GM08714 (cell line): ENCODE measurements around the gene PTPRN2.
"Not testable (repeated sequence)": the region's sequence is repeated elsewhere in the genome, so short reads cannot be mapped to it uniquely, and the experiment has no call there.

Experiments used
- H3K4me3 ChIP-seq: fragments of 200-500 bp; sonication (Bioruptor generic); 2 replicates; pipeline ENCODE4 v1.5.1; 2014; ENCODE audit warnings: mild to moderate bottlenecking, low read length, inconsistent platforms
- ZNF274 ChIP-seq: IDR thresholded peaks from 2 replicates; pipeline ENCODE4 v1.6.1; 2012; ENCODE audit warnings: mild to moderate bottlenecking, low read depth, low read length

PTPRN2 gene

DNA sequence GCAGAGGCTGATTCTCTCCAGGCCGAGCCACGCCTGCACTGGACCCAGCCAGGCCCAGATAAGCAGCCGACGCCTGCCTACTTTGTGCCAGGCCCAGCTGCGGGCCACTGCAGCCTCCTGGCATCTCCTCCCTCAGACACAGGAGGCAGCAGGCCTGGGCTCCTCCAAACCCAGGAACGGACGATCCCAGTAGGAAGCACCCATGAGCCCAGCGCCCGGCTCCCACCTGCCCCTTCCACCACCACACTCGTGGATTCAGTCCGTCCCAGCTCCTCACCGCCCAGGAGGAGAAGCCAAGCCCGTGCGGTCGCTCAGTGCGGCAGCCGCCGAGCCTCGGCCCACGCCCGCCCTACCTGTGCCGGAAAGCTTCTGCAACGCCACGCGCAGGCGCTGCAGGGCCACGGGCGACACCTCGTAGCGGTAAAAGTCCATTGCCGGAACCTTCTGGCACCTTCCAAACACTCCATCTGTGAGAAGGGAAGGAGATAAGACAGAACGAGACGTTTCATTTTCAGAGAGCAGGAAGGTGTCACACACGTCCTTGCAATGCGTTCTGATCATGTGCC lies 271.1 kb downstream of the PTPRN2 start:
- no peak overlapping the region for H3K4me3 ChIP-seq
- no peak for TF ChIP-seq ZNF274

GRCh38 chr7:158315881-158316280 lies 271.7 kb downstream of the PTPRN2 start:
- H3K4me3 ChIP-seq = no peak overlapping the region
- no peak for TF ChIP-seq ZNF274

DNA sequence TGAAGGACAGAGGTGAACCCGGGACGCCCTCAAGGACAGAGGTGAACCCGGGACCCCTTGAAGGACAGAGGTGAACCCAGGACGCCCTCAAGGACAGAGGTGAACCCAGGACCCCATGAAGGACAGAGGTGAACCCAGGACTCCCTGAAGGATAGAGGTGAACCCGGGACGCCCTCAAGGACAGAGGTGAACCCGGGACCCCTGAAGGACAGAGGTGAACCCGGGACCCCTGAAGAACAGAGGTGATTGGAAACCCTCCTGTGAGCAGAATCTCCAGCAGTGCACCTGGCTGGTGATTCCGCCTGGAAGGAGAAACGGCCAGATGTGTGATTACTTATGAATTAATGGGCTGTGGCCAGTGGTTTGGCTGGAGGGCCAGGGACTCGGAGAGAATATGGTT lies 272.3 kb downstream of the PTPRN2 start:
- H3K4me3 ChIP-seq = no peak overlapping the region
- TF ChIP-seq ZNF274 = no peak

DNA sequence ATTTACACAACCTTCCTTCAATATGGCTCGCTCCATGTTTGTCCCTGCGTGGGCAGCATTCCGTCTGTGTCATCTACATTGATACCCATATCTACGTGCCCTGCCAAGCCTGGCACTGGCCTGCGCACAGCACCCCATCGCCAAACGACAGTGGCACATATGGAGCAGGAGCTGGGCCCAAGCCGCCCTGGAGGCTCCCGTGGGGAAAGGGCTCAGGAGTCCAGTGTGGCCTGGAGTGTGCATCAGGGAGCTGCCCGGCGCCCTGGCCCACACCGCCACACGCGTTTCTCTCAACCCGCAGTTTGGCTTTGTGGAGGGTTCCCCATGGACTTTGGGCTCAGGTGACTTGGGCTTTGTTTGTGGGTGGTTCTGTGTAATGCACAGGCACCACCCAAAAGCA lies 273.2 kb downstream of the PTPRN2 start:
- TF ChIP-seq ZNF274 = no peak
- H3K4me3 ChIP-seq = no peak overlapping the region

DNA sequence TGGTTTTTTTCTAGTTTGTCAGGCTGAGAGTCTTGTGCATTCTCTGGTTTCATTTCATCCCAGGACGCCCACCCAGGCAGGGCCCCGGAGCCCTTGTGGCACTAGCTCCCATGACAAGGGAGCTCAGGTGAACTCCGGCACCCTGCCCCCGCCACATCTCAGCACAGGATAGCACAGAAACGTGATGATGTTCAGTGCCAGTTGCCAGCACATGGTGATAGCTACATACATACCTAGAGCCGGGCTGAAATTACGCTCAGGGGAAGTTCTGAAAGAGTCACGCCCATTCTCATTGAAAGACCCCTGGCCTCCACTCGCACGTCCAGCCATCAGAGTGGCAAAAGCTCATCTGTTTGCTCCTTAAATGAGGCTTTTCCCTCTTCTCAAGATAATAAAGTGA lies 273.7 kb downstream of the PTPRN2 start:
- no peak overlapping the region for H3K4me3 ChIP-seq
- TF ChIP-seq ZNF274 = no peak

GRCh38 chr7:158312789-158313188 lies 274.8 kb downstream of the PTPRN2 start:
- TF ChIP-seq ZNF274 = no peak
- no peak overlapping the region for H3K4me3 ChIP-seq

DNA sequence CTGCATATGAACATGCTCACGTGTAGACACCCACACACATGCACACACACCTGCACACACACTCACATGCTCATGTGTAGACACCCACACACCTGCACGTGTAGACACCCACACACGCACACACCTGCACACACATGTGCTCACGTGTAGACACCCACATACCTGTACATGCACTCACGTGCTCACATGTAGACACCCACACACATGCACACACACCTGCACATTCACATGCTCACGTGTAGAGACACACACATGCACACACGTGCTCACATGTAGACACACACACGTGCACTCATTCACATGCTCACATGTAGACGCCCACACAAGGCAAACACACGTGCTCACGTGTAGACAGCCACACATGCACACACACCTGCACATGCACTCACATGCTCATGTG lies 275.8 kb downstream of the PTPRN2 start:
- TF ChIP-seq ZNF274 = no peak
- no peak overlapping the region for H3K4me3 ChIP-seq

DNA sequence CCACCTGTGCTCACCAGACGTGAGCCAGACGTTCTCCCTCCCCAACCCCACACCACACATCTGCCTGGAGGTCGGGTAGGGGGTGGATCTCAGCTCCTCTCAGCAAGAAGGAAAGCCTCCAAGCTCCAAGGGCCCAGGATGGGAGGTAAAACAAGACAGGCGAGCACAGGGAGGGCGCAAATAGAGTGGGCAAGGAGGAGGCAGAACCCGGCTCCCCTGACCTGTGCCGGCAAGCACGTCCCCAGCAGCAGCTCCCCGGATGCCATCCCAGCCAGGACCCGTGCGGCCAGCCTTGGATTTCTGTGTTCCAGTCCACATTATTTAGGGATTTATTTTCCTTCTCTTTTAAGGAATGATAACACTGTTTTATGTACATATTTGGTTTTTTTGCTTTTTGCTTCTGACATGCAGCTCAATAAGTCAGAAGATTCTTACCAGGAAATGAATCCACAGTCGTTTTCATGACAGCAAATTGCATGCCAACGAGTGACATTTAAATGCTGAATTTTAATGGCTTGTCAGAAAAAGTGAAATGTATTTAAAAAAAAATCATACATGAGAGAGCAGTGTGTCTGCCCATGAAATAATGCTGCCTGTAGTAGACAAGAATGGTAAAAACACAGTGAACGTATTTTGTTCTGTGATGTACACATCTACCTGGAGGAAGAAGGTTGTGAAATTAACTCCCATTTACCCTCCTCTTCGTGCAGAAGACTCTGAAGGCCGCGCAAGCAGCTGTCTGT lies 276.5 kb downstream of the PTPRN2 start:
- no peak for TF ChIP-seq ZNF274
- no peak overlapping the region for H3K4me3 ChIP-seq

- H3K4me3 ChIP-seq = no peak overlapping the region
- no peak for TF ChIP-seq ZNF274
Observed at GRCh38 chr7:158309868-158310763, 277.5 kb downstream of the PTPRN2 start.

GRCh38 chr7:158308001-158308400 lies 279.6 kb downstream of the PTPRN2 start:
- TF ChIP-seq ZNF274 = no peak
- no peak overlapping the region for H3K4me3 ChIP-seq

DNA sequence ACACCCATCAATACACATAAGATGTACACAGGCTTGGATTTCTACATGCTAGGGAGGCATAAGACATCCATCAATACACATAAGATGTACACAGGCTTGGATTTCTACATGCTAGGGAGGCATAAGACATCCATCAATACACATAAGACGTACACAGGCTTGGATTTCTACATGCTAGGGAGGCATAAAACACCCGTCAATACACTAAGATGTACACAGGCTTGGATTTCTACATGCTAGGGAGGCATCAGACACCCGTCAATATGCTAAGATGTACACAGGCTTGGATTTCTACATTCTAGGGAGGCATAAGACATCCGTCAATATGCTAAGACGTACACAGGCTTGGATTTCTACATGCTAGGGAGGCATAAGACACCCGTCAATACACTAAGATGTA lies 283.6 kb downstream of the PTPRN2 start:
- H3K4me3 ChIP-seq = not testable (repeated sequence)

- no peak for TF ChIP-seq ZNF274
- no peak overlapping the region for H3K4me3 ChIP-seq
Observed at GRCh38 chr7:158303121-158303520, 284.5 kb downstream of the PTPRN2 start.

- no peak overlapping the region for H3K4me3 ChIP-seq
- no peak for TF ChIP-seq ZNF274
Observed at GRCh38 chr7:158302274-158303070, 285.2 kb downstream of the PTPRN2 start.

- TF ChIP-seq ZNF274 = no peak
Observed at GRCh38 chr7:158301207-158301606, 286.4 kb downstream of the PTPRN2 start.

GRCh38 chr7:158300427-158300826 lies 287.2 kb downstream of the PTPRN2 start:
- no peak overlapping the region for H3K4me3 ChIP-seq
- no peak for TF ChIP-seq ZNF274

More at GRCh38 chr7:158301207-158301606, 286.4 kb downstream of the PTPRN2 start:
- H3K4me3 ChIP-seq = no peak overlapping the region
